ENCODE data around the gene SRD5A1.

- no peak for TF ChIP-seq GATA2 (IDR thresholded peaks at IDR 0.05; ENCODE audit: low read depth, low read length)
- no peak for TF ChIP-seq GATA3 (IDR thresholded peaks at IDR 0.05; ENCODE audit: low read depth, low read length)
These were observed 39.2 kb upstream of the SRD5A1 start for GRCh38 chr5:6594066-6594465.

Measured in SH-SY5Y (cell line).